Measurements from ENCODE around the gene FGF12.

GRCh38 chr3:192422321-192422996 is 304.9 kb downstream of the FGF12 start:
- TF ChIP-seq CTCF (IDR thresholded peaks at IDR 0.05; ENCODE audit: insufficient read depth, low read length, poor library complexity, severe bottlenecking): no peak
- TF ChIP-seq EZH2phosphoT487 (conservative IDR thresholded peaks at IDR 0.05; ENCODE audit: low read length): no peak

Data from SU-DHL-6 (cell line).